Stimulated activated CD4-positive, alpha-beta T cell treated with anti-CD3 and anti-CD28 coated beads, Interleukin-4, amount 100 ng/mL, for 24 hours (primary cell): ENCODE results near the gene RAP1GAP.

Experiments used
- DNase-seq: peaks from one replicate; pipeline ENCODE4 v3.0.0-alpha.2; 2020

Gene RAP1GAP

DNA sequence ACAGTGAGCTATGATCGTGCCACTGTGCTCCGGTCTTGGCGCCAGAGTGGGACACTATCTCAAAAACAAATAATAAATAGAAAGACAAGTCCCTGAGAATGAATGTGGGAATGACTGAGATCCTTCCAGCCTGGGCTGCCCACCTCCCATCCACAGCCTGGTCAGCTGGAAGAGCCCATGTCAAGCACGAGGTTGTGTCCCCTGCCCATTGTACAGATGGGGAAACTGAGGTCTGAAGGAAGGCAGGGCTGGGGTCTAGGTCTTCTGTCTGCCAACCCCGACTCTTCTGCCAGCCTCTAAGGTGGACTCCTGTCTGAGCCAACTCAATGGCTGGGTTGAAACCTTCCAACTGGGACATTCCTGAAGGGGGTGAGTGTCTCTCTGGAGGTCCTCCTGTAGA is 79.5 kb downstream of the RAP1GAP start:
- DNase-seq: no peak

DNA sequence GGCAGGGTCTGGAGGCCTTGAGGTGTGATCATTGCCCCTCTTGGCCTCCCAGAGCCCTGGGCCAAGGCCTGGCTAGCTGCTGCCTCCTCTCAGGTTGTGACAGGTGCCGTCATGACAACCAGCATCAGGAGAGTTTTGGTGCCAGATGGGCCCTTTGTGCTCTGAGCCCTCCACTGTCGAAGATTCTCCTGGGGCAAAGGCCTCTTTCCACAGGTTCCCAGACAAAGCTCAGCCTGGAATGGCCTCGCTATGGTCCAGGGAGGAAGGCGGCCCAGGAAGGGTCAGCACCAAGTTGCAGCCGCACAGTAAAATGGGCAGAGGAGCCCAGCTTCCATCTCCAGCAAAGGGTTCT is 81.6 kb downstream of the RAP1GAP start:
- DNase-seq: no peak

GRCh38 chr1:21586846-21587601 is 82.1 kb downstream of the RAP1GAP start:
- no peak for DNase-seq

DNA sequence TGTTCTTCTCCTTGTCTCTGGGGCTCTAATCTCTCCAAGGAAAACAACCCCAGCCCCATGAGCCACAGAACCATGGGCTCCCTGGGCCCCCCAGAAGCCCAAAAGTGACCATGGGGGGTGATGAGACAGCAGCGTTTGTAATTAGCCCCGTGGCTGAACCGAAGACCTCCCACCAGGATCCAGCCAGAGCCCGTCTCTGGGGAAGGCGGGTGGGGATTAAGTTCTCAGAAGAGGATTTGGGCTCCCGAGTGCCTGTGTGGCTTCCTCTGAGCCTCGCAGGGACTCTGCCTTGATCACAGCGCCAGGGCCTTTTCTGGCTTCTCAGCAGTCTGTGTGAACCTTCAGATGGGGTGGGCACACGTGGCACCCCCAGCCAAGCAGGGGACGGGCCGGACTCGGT is 82.9 kb downstream of the RAP1GAP start:
- no peak for DNase-seq

GRCh38 chr1:21585037-21585436 is 84.1 kb downstream of the RAP1GAP start:
- no peak for DNase-seq

- no peak for DNase-seq
These were observed 85.1 kb downstream of the RAP1GAP start for GRCh38 chr1:21584096-21584495.

DNA sequence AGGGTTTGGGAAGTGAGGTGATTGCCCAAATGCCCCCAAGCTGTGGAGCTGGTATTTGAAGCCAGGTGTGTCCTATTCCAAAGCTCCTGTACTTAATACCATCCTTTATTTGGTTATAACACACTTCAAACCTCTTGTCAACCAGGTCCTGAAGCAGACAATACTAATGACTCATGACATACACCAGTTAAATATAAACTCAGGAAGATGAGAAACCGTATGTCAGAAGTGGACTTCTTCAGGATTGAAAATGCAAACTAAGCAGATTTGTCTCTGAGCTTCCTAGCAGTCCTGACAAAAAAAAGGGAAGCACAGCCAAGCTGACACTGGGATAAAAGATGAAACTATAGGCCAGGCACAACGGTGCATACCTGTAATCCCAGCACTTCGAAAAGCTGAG is 89.4 kb downstream of the RAP1GAP start:
- DNase-seq: no peak

DNA sequence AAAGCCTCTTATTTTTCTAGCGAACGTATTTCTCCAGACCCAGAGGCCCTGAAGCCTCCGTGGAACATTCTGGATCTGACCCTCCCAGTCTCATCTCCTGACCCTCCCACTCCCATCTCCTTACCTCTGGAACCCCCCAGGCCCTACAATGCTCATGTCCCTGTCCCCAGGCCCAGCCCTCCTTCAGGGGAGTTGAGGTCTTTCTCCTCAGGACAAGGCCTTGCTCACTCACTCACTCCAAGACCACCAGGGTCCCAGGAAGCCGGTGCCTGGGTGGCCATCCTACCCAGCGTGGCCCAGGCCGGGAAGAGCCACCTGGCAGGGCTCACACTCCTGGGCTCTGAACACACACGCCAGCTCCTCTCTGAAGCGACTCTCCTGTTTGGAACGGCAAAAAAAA is 91.2 kb downstream of the RAP1GAP start:
- no peak for DNase-seq

DNA sequence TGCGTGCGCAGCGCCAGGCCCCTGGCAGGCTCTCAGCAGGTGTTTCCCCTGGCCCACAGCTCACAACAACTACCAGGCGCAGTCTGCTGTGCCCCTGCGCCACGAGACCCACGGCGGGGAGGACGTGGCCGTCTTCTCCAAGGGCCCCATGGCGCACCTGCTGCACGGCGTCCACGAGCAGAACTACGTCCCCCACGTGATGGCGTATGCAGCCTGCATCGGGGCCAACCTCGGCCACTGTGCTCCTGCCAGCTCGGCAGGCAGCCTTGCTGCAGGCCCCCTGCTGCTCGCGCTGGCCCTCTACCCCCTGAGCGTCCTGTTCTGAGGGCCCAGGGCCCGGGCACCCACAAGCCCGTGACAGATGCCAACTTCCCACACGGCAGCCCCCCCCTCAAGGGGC is 91.8 kb downstream of the RAP1GAP start:
- no peak for DNase-seq

GRCh38 chr1:21576798-21577187 is 92.4 kb downstream of the RAP1GAP start:
- DNase-seq: no peak

GRCh38 chr1:21576031-21576797 is 92.9 kb downstream of the RAP1GAP start:
- no peak for DNase-seq

DNA sequence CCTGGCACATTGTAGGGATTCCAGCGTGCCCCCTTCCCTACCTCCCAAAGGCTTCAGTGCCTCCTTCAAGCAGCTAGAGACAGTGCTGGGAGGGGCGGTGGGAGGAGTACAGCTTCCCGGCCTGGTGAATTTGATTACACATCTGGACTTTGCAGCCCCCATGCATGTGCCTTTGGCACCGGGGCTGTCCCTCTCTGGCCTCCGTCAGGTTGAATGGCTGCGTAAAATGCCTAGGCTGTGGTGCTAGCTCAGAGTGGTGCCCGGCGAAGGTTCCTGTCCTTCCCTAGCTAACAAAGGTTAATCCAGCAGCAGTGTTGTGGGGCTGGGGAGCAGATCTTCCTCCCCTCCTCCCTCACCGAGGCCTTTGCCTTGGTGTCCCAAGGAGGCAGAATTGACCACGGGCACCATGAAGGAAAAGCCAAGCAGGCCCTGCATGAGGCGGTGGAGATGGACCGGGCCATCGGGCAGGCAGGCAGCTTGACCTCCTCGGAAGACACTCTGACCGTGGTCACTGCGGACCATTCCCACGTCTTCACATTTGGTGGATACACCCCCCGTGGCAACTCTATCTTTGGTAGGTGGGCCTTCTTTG is 93.7 kb downstream of the RAP1GAP start:
- DNase-seq: no peak

DNA sequence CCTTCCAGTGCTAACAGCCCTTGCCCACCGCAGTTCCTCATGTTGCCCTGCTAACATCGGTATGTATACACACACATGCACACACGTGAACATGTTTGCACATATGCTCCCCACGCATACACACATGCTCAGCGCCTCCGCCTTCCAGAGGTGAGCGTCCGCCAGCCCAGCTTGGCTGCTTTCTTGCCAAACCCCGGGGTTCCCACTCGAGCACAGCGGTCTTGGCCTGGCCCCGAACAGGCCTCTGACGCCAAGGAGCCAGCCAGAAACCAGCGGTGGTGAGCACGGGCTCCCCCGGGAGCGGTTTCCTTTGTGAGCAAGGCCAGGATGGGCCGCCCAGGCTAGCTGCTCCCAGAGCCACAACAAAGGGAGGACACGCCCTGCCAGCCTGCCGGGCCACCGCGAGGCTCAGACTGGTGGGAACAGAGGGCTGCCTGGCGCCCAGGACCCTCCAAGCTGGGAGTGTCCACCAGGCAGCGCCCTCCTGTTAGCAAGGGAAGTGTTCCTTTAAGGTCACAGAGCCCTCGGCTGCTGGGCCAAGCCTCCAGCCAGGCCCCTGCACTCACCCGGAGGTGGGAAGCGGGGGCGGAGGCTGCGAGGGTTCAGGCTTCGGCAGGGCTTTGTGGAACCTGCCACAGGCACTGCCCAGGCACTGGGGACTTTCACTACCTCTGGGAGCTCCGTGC is 94.5 kb downstream of the RAP1GAP start:
- no peak for DNase-seq

DNA sequence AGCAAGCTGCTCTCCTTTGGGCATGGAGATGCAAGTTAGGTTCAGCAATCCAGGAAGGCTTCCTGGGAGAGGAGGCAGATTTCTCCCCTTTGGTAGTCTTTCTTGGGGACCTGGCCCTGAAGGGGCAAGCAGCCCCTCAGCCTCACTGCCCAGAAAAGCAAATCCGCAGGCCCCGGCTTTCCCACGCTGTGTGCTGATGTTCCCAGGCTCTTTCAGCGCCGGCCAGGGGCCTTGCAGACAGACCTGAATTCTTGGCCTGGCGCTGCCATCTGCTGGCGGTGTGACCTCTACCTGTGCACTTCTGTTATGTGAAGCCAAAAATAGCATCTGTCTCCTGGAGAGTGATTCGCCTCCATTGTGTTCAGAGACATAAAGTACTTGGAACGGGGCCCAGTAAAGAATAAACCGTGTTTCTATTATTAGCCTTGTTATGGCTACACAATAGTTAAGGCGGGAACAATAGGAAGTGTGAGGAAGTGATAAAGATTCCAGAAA is 95.1 kb downstream of the RAP1GAP start:
- DNase-seq: no peak

DNA sequence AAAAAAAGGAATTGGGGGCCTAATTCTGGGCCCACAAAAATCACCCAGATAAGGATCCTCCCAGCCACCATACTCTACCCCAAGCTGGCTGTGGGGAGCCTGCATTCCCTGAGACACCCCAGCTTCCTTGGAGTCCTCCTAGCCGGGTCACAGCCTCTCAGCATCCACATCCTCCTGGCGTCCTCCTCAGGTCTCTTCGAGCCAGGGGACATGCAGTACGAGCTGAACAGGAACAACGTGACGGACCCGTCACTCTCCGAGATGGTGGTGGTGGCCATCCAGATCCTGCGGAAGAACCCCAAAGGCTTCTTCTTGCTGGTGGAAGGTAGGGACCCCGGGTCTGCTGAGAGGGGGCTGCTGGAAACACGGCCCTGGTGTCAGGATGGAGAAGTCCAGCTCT is 95.7 kb downstream of the RAP1GAP start:
- DNase-seq: no peak

DNA sequence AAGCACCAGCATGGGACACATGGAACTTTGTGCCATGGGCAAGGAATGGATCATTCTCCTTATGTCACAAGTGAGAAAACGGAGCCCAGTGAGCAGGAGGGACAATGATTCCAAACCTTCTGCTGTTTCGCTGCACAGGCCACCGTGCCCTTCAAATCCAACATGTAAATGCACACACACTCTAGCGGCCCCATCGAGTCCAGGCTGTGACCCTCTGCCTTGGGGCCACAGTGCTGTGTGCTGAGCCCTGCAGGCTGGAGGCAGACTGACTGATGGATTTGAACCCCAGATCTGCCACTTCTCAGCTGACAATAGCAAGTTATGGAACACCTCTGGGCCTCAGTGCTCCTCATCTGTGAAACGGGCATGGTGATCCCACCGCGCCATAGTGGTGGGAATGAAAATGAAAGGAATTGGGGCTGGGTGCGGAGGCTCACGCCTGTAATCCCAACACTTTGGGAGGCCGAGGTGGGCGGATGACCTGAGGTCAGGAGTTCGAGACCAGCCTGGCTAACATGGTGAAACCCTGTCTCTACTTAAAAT is 96.4 kb downstream of the RAP1GAP start:
- DNase-seq: no peak

- no peak for DNase-seq
These were observed 96.9 kb downstream of the RAP1GAP start for GRCh38 chr1:21572221-21572620.

- no peak for DNase-seq
These were observed 98.3 kb downstream of the RAP1GAP start for GRCh38 chr1:21570885-21571284.

GRCh38 chr1:21570528-21570875 is 98.7 kb downstream of the RAP1GAP start:
- no peak for DNase-seq

GRCh38 chr1:21569820-21570527 is 99.2 kb downstream of the RAP1GAP start:
- DNase-seq: no peak

- no peak for DNase-seq
These were observed 100.3 kb downstream of the RAP1GAP start for GRCh38 chr1:21568809-21569385.
